Stimulated activated CD4-positive, alpha-beta T cell treated with anti-CD3 and anti-CD28 coated beads, Interleukin-4, amount 100 ng/mL, for 1 hour (primary cell): Measurements from ENCODE around the gene GTPBP6.

Experiments used
- DNase-seq: peaks from one replicate; pipeline ENCODE4 v3.0.0-alpha.2; 2020

Gene GTPBP6, protein sequence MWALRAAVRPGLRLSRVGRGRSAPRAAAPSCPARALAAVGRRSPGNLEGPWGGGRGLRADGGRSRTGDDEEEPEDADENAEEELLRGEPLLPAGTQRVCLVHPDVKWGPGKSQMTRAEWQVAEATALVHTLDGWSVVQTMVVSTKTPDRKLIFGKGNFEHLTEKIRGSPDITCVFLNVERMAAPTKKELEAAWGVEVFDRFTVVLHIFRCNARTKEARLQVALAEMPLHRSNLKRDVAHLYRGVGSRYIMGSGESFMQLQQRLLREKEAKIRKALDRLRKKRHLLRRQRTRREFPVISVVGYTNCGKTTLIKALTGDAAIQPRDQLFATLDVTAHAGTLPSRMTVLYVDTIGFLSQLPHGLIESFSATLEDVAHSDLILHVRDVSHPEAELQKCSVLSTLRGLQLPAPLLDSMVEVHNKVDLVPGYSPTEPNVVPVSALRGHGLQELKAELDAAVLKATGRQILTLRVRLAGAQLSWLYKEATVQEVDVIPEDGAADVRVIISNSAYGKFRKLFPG

DNA sequence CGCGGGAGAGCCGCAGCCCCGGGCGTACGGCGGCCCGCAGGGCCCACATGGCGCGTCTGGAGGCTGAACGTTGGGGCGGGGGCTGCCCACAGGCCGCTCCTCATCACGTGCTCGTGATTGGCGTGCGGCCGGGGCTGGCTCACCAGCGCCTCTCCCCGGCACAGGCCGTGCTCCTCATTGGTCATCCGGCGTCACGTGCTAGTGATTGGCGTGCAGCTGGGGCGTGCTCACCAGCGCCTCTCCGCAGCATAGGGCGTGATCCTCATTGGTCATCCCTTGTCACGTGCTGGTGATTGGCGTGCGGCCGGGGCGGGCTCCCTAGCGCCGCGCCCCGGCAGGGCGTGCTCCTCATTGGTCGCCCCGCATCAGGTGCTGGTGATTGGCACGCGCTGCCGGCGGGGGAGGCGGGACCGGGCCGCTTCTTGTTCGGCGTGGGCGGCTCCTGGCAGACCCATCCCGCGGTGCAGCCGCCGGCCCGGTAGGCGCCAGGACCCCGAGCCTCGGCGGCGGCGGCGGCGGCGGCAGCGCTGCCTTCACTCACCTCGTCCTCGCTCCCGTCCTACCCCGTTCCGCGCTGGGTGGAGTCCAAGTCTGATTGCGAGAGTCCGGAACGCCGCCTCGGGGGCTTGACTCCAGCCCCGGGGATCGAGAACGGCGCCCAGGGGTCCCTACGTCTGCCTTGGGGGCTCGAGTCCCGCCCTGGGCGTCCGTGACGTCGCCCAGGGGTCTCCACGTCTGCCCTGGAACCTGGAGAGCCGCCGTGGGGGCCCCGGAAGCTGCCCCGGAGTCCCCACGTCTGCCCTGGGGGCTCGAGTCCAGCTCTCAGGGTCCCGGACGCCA, at the start of gene GTPBP6:
TSS of gene GTPBP6 (minus strand) at position 58 of the 840 bp plus-strand sequence. CDS start at position 49, 9 bp downstream.
- peak; percentile 97 for DNase-seq

DNA sequence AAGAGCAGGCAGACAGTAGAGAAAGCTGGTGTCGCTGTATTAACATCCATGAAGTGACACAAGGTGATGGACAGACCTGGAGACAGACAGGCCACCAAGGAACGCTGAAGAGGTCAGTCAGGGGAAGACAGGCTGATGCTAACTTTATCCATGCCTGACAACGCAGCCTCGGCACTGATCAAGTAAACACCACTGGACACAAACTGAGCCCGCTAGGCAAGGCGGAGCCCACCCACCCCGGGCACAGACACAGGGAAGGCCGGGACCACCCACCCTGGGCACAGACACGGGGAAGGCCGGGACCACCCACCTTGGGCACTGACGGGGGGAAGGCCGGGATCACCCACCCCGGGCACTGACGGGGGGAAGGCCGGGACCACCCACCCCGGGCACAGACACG, 49.3 kb upstream of the GTPBP6 start:
- no peak for DNase-seq

DNA sequence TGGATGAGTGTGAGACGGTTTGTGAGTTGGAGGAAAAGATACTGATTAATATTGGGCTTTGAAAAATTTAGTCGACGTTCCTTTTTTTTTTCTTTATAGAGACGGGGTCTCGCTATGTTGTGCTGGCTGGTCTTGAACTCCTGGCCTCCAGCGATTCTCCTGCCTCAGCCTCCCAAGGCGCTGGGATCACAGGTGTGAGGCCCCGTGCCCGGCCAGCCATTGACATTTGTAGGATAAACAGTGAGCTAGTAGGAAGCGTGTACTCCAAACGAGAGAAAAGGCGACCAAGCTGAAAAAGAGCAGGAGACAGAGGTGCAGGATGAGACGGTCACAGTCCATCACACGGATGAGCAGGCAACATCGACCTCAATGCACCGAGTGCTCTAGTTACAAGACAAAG, 48.8 kb upstream of the GTPBP6 start:
- DNase-seq = no peak

DNA sequence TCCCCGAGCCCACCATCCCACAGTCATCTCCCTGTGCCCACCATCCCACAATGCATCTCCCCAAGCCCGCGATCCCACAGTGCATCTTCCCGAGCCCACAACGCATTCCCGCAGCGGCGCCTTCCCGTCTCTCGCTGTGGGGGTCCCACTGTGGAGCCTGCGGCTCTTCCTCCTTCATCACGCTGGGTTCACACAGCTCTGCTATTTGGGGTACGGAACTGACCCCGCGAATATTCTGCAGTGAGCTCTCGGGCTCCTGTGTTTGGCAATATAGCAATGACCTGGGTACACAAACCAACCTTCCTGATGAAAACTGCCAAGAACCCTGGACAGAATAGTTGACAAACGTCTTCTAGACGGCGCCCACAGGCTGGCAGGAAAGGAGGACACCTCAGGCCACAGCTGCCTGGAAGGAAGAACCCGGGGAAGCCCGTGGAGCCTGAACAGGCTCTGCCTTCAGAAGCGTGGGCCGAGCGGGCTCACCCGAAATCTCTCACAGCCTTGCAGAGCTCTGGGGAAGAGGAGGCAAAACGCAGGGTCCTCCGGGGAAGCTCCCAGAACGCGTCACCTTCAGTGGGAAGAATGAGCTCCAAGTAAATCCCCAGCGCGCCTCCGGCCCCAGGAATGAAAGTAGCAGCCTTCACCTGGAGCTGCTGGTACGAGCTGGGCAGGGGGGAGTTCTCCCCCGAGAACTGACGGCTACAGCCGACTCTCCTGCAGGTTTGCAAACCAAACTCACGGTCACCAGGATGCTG, 45.2 kb upstream of the GTPBP6 start:
- no peak for DNase-seq

DNA sequence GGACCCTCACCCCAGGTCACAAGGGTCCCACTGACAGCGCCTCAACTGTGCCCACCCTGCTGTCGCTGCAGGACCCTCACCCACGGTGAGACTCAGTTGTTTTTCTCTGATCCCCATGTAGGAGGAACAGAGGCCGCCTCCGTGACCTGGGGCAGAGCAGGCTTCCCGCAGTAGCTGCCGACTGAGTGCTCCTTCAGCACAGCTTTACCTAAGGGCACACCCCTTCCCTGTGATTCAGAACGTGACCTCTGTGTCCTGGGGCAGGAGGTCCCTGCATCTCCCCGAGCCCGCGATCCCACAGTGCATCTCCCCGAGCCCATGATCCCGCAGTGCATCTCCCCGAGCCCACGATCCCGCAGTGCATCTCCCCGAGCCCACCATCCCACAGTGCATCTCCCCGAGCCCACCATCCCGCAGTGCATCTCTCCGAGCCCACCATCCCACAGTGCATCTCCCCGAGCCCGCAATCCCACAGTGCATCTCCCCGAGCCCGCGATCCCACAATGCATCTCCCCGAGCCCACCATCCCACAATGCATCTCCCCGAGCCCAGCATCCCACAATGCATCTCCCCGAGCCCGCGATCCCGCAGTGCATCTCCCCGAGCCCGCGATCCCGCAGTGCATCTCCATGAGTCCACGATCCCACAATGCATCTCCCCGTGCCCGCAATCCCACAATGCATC, 44.5 kb upstream of the GTPBP6 start:
- DNase-seq = no peak

DNA sequence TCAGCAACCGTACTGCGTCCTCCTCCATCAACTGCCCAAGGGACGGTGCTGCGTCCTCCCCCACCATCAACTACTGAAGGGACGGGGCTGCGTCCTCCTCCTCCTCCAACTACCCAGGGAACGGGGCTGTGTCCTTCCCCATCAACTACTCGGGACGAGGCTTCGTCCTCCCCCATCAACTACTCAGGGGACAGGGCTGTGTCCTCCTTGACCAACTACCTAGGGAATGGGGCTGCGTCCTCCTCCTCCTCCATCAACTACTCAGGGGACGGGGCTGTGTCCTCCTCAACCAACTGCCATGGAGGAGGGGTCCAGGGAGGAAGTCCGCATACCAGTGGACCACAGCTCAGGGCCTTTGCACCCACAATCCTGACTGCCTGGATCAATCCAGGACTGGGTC, 43.8 kb upstream of the GTPBP6 start:
- no peak for DNase-seq

DNA sequence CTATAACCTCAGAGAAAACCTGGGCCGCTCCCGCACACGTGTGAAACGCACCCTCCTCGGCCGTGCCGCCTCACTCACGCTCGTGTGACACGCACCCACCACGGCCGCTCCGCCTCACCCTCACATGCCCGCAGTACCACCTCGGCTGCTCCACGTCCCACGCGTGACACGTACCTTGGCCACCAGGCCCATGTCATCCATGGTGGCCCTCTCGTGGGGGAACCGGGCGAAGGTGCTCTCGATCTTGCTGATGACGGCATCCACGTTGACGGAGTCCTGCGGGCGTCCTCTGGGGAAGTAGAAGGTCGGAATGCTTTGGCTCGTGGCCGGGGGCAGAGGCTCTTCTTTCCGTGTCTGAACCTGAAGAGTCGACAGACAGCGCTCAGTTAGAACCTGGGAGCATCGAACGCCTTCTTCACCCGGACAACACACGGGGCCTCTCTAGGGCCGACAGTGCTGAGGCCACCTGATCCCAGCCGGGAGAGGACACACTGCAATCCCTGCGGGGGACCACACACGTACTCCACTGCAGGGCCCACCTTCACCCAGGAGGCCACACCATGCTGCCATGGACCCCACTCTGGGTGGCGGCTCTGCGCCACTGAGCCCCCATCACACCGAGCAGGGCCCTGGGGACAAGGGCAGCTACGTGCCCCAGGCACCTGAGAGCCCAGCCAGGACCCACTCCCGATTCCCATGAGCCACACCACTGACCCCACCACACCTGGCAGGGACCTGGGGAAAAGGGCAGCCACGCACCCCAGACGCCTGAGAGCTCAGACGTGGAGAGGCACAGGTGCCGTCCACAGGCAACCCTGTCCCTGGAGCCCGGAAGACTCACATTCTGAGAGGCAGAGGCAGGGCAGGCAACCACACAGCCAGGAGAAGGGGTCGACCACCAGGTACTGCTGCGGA, 42.9 kb upstream of the GTPBP6 start:
- DNase-seq = no peak

DNA sequence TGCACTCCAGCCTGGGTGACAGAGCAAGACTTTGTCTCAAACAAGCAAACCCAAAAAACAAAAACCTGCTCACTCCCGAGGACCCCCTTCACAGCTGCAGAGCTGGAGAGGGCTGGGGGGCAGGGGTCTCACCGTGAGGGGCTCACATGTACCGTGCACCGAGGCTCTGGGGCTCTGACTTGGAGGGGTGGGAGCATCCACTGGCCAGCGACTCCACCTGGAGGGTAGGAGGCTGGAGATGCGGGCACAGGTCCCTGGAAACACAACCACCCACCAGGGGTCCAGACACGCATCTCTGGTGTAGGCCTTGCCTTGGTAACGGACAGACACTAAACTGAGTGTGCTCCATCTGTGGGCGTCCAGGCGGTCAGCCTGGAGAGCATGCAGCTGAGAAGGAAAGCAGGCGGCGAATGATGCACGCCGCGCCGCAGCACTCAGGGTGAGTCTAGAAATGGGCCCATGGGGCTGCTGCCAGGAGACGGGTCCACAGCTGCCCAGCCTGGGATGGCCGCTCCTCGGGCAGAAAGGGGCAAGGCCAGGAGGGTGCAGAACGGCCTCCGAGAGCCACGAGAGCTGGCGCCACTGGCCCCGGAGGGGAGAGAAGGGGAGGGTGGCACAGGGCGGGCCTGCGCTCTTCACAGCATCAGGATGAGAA, 42.0 kb upstream of the GTPBP6 start:
- DNase-seq = no peak

DNA sequence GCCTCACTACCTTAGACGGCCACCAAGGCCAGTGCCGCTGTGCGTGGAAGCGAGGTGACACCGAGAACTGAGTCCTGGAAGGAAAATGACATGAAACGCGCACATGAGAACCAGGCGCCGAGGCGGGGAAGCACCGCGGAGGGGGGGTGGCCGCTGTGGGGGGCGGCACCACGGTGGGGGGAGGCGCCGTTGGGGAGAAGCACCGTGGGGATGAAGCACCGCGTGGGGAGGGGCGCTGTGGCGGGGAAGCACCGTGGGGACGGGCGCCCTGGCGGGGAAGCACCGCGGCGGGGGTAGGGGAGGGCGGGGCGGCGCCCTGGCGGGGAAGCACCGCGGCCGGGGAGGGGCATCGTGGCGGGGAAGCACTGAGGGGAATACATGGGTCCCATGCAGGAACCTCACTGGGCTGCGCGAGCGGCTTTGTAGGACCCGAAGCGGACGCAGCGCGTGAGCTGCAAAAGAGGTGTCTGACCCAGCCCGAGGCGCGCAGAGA, 40.1 kb upstream of the GTPBP6 start:
- DNase-seq = no peak

DNA sequence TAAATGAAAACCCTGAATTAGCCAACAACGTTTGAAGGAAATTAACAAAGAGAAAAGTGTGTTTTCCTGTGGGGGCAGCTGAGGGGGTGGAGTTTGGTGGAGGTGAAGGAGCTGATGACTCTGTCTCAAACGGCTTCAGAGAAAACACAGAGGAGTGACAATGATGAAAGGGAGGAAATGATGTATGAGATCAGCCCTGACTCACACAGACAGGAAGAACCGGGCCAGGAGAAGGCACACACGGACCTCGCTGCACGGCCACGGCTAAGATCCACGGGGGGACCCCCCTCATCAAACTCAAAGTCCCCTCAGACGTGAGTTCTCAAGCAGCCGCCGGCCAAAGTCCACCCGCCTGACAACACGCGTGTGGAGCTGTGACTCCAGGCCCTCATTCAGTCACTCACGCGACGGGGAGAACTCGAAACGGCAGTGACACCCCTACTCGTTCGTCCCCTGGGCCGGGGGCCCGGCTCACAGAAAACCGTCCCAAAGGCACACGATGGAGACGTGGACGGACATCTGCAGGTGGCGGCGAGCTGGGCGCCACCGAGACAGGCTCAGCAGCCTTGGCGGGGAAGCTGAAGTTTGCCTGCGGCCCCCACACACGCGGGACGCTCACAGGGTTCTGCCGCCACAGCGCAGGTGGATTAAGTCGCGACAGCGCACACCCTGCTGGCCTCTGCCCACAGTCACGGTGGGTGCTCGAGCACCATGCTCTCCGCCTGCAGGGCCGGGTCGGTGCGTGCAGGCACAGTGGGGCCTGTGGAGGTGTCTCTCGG, 39.3 kb upstream of the GTPBP6 start:
- DNase-seq = peak; percentile 40

DNA sequence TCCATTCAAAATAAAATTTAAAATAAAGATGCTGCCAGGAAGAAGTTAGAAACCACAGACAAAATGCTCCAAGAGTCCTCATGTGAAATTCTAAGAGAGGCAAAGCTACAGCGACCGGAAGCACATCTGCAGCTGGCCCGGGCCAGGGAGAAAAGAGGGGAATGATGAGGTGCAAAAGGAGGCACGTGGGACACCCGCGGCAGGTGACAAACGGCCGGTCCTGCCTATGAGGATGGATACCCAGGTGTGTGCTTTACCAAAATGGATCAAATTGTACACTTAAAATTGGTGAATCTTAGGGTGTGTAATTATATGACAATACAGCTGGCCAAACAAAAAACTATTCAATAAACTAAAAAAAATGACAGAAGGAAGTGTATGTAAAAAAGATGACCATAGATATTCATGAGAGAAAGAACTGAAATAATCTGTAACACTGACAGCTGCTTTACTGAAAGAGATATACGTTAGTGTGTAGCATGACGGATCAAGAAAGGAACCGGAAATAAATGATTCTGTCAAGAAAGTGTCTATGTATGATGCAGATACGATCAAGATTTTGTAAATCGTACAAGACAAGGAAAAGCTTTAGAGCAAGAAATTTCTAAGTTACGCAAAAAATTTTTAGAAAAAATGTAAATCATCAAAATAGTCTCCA, 38.6 kb upstream of the GTPBP6 start:
- no peak for DNase-seq

DNA sequence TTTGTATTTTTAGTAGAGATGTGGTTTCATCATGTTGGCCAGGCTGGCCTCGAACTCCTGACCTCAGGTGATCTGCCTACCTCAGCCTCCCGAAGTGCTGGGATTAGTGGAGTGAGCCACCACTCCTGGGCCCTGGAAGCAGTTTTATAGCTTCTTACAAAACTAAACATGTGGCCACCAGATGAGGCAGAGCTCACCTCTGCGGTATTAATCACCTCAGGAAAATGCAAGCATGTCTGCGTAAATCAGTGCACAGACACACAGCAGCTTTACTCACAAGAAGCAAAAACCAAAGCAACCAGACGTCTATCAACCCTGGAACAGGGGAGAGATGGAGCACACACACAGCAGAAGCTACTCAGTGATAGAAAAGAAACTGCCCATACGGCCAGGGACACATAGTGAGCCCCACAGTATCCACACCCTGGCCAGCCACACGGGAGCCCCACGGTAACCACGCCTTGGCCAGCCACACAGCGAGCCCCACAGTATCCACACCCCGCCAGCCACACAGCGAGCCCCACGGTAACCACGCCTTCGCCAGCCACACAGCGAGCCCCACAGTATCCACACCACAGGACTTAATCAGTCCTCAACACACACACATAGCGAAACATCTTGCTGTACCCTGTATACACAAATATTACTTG, 37.9 kb upstream of the GTPBP6 start:
- no peak for DNase-seq

DNA sequence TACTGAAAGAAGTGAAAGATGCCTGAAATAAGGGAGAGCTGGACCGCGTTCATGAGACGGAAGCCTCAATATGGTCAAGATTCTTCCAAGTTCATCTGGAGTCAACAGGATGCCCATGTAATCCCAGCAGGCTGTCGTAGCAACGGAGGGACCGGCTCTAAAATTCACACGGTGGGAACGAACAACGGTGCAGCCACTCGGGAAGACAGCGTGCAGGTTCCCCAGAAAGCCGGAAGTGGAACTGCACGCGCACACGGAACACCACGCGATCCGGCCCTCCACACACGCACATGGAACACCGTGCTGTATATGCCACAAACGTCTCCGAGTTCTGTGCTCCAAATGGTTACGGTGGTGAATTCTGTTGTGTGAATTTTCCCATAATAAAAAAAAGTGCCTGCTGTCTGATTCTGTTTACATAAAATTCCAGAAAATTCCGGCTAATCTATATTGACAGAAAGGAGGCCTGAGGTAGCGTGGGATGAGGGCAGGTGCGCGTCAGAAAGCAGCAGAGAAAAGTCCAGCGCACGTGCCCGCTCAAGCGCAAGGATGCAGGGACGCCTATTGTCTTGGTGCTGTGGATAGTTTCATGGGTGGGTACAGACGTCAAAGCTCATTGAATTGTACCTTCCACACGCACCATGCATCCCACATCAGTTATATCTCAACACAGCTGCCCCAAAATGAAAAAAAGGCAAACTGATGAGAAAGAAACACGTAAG, 36.9 kb upstream of the GTPBP6 start:
- DNase-seq = no peak

DNA sequence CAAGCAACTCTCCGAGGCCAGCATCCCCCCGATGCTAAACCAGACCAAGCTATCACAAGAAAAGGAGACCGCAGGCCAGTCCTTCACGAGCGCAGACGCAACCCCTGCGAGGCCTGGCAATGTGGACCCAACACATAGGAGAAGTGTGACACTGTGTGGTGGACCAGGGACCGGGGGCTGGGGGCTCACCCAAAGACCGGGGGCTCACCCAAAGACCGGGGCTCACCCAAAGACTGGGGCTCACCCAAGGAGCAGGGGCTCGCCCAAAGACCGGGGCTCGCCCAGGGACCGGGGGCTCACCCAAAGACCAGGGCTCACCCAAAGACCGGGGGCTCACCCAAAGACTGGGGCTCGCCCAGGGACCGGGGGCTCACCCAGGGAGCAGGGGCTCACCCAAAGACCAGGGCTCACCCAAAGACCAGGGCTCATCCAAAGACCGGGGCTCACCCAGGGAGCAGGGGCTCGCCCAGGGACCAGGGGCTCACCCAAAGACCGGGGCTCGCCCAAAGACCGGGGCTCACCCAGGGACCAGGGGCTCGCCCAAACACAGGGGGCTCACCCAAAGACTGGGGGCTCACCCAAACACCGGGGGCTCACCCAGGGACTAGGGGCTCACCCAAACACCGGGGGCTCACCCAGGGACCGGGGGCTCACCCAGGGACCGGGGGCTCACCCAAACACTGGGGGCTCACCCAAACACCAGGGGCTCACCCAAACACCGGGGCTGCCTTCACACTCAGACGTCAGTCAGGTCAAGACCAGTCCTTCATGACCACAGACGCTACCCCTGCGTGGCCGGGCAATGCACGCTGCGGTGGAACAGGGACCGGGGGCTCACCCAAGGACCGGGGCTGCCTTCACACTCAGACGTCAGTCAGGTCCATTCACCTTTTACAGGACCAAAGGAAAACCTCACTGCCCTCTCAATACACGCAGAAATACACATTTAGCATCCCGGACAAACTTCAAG, 35.3 kb upstream of the GTPBP6 start:
- no peak for DNase-seq

DNA sequence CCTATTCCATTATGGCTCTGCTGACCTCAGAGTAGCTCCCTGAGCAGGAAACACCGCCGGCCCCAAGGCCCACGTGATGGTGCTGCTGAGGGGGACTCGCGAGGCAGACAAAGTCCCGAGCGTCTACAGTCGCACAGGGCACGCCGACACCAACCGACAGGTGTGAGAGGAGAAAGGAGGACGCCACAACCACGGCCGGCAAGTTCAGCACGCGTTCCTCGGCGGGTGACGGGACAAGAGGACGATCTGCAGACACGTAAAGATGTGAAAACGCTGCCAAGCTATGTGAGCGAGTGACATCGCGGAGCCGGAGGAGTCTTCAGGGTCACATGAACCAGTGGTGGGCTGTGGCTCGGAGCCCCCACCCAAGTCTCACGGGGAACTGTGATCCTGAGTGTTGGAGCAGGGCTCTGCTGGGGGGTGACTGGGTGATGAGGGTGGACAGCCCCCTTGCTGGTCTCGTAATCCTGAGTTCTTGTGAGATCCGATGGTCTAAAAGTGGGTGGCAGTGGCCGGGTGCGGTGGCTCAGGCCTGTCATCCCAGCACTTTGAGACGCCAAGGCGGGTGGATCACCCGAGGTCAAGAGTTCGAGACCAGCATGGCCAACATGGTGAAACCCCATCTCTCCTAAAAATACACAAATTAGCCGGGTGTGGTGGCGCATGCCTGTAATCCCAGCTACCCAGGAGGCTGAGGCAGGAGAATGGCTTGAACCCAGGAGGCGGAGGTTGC, 34.2 kb upstream of the GTPBP6 start:
- DNase-seq = no peak

DNA sequence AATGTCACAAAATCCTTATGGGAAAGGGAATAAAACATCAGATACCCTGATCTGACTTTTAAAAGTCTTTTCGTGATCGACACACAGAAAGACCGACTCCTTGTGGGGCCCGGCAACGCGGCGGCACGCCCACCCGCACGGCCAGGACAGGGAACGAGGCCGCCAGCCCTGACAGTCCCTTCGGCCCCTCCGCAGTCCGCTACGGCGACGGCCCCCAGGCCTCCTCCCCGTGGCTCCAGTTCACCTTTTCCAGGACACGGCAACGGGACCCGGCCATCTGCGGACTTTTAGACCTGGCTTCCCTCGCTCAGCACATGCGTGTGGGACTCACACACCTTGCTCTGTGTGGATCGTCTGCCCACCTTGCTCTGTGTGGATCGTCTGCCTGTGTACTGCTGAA, 33.6 kb upstream of the GTPBP6 start:
- DNase-seq = no peak
